A549 (cell line): ENCODE data around the gene PAK1IP1.
"Not testable (repeated sequence)": the region's sequence is repeated elsewhere in the genome, so short reads cannot be mapped to it uniquely, and the experiment has no call there.

Experiments
- CBX2 ChIP-seq: fragments of 200-600 bp; sonication (generic); IDR thresholded peaks from 2 replicates; pipeline ENCODE4 v1.6.1; 2016; ENCODE audit warnings: low read depth, mild to moderate bottlenecking, borderline replicate concordance
- CTCF ChIP-seq: fragments of >200 bp; sonication (Bioruptor Twin); formaldehyde crosslinking; IDR thresholded peaks from 3 replicates; pipeline ENCODE4 v1.5.1; 2016
- FOSB ChIP-seq: fragments of 250-450 bp; sonication (Bioruptor Pico); IDR thresholded peaks from 2 replicates; pipeline ENCODE4 v1.5.0; 2020; ENCODE audit warnings: mild to moderate bottlenecking, moderate library complexity
- HMGXB4 ChIP-seq: fragments of 250-450 bp; sonication (Bioruptor Pico); IDR thresholded peaks from 2 replicates; pipeline ENCODE4 v1.5.0; 2021; ENCODE audit warnings: mild to moderate bottlenecking, moderate library complexity, borderline replicate concordance
- MAZ ChIP-seq: fragments of 150-350 bp; IDR thresholded peaks from 2 replicates; pipeline ENCODE4 v1.6.1; 2014; ENCODE audit warnings: antibody characterized with exemption, low read depth, low read length, borderline replicate concordance
- NFE2L2 ChIP-seq: fragments of 150-350 bp; conservative IDR thresholded peaks from 2 replicates; pipeline ENCODE4 v1.6.1; 2014; ENCODE audit warnings: low read length
- SMC3 ChIP-seq: fragments of >200 bp; sonication (Bioruptor Twin); formaldehyde crosslinking; IDR thresholded peaks from 3 replicates; pipeline ENCODE4 v1.6.1; 2018; ENCODE audit warnings: inconsistent platforms
- SREBF2 ChIP-seq: fragments of 450-650 bp; IDR thresholded peaks from 2 replicates; pipeline ENCODE4 v1.6.1; 2014; ENCODE audit warnings: mild to moderate bottlenecking, moderate library complexity
- USF2 ChIP-seq: fragments of 450-650 bp; IDR thresholded peaks from 2 replicates; pipeline ENCODE4 v1.6.1; 2014; ENCODE audit warnings: antibody characterized with exemption

- not testable (repeated sequence) for TF ChIP-seq CBX2; CTCF; MAZ; FOSB; USF2; SMC3; SREBF2; NFE2L2; HMGXB4 (CRISPR knock-in tag)
Observed at GRCh38 chr6:10660431-10661191, 34.2 kb upstream of the PAK1IP1 start.
